ENCODE results near the gene RPS6KB1.
"Not testable (repeated sequence)": the region's sequence is repeated elsewhere in the genome, so short reads cannot be mapped to it uniquely, and the experiment has no call there.

Gene RPS6KB1

DNA sequence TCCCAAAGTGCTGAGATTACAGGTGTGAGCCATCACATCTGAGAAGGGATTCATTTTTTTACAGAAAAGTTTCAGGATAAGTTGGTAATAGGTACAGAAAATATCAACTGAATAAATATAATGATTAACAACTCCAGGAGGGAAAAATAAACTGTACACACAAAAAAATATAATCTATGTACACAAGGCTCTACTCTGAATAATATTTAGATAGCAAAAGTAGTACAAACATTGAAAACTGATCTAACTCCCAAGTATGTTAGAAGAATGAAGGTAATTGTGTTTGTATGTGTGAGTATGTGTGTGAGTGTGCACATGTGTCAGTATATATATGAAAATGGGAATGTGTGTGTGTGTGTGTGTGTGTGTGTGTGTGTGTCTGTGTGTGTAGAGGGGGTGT is 20.6 kb upstream of the RPS6KB1 start:
- no peak for DNase-seq (ENCODE audit: low spot score)

DNA sequence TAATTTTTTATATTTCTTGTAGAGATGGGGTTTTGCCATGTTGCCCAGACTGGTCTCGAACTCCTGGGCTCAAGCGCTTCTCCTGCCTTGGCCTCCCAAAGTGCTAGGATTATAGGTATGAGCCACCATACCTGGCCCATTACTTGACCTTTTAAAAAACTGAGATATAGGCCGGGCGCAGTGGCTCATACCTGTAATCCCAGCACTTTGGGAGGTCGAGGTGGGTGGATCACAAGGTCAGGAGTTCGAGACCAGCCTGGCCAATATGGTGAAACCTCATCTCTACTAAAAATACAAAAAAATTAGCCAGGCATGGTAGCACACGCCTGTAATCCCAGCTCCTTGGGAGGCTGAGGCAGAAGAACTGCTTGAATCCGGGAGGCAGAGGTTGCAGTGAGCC is 19.5 kb upstream of the RPS6KB1 start:
- not testable (repeated sequence) for DNase-seq (ENCODE audit: low spot score)

DNA sequence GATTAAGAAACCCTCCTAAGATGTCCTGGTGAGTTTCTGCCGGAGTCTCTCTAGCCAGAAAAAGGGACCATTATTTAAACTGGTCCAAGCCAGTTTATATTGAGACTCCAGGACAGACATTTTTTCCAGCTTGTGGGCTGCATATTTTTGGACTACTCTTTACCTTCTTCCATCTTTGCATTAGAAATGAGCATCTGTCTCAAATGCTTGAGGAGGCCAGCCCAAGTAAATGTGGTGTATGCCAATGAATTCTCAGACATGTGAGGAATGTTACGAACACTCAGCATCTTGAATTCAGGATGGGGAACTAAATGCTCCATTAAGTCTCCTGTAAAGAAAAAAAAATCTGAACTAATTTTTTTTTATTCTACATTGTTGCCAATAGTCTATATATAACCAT is 18.5 kb upstream of the RPS6KB1 start:
- no peak for DNase-seq (ENCODE audit: low spot score)

DNA sequence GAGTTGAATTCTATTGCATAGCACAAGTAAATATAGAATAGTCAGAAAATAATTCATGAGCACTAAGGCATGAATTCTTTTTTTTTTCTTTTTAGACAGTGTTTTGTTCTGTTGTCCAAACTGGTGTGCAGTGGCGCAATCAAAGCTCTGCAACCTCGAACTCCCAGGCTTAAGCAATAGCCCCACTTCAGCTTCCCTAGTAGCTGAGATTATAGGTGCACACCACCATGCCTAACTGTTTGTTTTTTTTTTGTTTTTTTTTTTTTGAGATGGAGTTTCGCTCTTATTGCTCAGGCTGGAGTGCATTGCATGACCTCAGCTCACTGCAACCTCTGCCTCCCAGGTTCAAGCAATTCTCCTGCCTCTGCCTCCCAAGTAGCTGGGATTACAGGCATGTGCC is 16.8 kb upstream of the RPS6KB1 start:
- no peak for DNase-seq (ENCODE audit: low spot score)

DNA sequence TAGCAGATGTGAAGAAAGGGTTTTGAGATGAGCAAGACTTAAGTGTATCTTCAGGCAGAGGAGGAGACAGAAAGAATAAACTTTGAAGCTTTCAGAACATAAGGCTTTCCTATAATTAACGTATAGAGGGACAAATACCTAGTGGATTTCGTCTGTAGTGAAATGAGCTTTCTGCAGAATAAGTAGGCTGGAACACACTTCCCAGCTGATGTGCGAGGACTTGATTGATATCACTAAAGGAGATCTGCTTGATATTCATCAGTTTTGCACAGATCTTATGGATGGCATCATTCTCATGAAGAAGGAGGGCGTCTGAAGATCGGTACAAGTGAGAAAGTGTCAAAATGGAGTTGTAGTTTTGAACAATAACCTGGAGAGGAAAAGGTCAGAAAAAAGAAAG is 15.0 kb upstream of the RPS6KB1 start:
- no peak for DNase-seq (ENCODE audit: low spot score)

DNA sequence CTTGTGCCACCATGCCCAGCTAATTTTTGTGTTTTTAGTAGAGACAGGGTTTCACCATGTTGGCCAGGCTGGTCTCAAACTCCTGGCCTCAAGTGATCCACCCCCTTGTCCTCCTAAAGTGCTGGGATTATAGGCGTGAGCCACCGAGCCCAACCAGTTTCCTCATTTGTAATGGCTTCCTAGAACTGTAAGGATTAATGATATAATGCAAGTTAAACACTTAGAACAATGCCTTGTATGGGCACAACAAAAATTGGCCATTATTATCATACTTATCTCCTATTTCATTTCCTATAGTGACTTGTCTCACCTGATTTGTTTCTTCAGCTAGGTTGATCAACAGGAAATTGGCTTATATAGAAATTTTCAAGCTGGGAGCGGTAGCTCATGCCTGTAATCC is 14.3 kb upstream of the RPS6KB1 start:
- no peak for DNase-seq (ENCODE audit: low spot score)

DNA sequence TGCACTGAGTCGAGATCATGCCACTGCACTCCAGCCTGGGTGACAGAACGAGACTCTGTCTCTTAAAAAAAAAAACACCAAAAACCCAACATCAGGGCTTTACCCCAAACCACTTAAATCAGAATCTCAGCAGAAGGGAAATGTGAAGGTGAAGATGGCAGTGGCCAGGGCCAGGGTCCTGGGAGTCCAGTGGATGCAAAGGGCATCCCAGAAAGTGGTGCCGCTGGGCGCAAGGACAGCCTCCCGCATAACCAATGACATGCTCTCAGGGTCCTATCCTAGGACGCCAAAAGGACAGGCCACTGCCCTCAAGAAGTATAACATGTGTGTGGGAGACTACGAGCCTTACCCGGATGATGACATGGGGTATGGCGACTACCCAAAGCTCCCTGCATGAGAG is 8.1 kb upstream of the RPS6KB1 start:
- DNase-seq (ENCODE audit: low spot score): no peak

DNA sequence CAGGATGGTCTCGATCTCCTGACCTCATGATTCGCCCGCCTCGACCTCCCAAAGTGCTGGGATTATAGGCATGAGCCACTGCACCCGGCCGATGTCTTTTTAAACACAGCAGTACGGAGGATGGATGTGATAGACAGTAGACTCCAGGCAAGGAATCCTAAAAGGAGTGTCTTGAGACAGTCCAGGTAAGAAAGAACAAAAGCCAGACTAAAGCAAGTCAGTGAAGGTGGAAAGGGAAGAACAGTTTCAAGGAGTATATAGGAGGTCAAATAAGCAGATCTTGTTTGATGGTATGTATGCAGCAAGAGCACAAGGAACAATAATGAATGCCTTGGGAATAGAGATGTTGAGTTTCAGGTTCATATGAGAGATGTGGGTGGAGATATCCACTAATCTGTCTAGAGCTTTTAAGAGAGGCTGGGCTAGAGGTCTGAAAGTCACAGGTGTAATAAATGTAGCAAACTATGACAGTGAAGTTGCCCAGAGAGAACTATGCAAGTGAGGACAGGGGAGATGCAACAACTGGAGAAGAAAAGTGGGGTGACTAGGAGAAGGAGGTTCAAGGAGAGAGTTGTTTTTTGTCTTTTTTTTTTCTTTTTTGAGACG is 4.7 kb upstream of the RPS6KB1 start:
- no peak for DNase-seq (ENCODE audit: low spot score)

DNA sequence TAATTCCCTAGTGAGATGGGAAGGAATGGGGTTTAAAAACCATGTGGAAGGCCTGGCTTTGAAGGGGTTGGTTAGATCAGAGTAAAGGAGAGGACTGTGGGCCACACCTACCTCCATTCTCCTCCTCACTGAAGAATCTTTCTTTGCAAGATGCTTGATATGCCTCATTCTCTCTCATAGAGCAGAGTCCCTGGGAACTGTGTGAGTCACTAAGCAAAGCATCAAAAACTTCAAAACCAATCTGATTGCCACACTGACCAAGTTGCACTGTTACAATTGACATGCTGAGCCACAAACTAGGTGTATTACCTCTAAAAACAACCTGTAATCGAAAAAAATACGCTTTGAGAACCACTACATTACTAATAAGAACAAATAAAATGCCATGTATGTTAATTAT is 2.2 kb upstream of the RPS6KB1 start:
- peak; percentile 28 for DNase-seq (ENCODE audit: low spot score)

DNA sequence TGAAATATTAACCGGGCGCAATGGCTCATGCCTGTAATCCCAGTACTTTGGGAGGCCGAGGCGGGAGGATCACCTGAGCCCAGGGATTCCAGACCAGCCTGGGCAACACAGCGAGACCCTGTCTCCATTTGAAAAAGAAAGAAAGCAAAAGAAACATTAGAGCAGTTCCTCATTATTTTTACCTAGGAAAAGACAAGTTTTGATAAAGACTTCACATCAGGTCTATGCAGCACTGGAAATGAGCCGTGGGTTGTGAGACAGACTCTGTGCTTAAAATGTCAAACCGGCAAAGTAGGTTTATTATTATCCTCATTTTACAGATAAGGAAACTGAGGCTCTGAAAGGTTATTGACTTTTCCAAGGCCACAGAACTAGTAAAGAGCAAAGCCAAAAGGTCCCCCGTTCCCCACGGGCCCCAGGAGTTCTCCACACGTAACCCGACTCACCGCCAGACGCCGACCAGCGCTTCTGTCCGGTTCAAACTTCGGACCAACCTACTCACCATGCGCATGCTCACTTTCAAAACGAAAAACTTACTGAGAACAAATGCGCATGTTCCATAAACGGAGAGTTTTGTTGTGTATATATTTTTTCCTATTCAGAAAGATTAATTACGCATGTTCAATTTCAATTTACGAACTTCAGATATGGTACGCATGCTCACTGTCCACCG is 534 bp upstream of the RPS6KB1 start:
- no peak for DNase-seq (ENCODE audit: low spot score)

DNA sequence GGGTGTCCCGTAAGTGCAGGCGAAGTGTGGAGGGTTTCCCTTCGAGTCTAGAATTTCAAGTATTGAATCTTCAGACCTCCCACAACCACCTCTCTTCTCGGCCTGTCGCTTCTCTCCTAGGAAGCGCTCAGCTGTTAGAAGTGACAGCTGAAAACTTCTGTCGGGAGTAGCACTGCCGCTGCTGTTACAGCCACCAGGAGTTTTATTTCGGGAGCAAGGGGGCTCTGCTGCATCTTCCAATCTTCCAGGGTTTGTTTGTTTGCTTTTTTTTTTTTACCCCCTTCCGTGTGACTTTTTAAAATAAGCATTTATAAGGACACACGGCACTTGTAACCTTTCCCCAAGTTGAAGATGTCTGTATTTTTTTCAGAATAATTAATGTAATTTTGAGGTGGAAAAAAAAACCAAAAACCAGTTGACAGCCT is 767 bp downstream of the RPS6KB1 start:
- peak; percentile 70 for DNase-seq (ENCODE audit: low spot score)

DNA sequence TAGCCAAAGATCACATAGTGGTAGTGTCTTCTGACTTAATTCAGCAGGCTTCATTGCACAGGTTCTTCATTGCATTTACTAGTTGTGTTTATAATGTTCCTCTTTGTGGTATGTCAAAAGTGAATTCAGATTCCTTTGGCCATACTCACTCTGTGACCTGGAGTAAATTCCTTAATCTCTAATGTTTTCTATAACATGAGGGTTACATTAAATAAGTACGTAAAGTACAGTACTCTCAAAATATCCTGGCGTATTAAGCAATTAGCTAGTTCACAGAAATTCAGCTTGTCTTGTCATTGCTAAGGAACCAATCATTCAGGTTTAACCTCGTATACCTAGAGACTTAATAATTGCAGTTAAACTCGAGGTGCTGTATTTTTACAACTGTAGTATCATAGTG is 4.2 kb downstream of the RPS6KB1 start:
- no peak for DNase-seq (ENCODE audit: low spot score)

DNA sequence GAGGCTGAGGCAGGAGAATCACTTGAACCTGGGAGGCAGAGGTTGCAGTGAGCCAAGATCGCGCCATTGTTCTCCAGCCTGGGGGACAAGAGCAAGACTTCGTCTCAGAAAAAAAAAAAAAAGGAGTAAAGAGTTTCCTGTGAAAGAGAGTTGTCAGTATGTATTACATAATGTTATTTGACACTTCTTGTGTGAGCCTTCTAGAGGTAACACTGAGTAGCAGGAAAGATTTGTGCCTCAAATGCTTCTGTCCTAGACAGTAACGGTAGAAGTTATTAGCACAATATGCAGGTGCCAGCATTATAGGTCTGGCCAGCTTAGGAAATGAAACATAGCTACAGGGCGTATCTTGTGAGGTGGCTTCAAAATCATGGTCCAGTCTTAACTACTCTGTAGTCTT is 6.2 kb downstream of the RPS6KB1 start:
- no peak for DNase-seq (ENCODE audit: low spot score)

DNA sequence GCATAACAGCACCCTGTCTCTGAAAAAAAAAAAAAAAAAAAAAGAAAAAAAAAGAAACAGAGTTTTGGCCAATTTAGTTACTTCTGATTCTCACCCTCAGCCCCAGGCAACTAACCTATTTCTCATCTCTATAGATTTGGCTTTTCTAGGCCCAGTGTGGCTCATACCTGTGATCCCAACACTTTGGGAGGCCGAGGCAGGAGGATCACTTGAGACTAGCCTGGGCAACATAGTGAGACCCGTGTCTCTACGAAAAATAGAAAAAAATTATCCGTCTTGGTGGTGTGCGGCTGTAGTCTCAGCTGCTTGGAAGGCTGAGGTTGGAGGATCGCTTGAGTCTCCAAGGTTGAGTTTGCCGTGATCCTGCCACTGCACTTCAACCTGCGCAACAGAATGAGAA is 8.7 kb downstream of the RPS6KB1 start:
- DNase-seq (ENCODE audit: low spot score): no peak

DNA sequence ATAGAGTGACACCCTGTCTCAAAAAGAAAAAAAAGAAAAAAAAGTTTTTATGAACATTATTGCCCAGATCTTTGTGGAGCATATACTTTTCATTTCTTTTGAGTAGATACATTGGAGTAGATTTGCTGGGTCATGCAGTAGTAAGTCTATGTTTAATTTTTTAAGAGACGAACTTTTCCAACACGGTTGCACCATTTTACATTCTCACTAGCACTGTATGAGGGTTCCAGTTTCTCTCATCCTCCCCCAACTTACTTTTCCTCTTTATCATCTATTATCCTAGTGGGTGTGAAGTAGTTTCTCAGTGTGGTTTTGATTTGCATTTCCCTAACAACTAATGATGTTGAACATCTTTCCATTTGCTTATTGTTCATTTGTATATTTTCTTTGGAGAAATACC is 10.5 kb downstream of the RPS6KB1 start:
- no peak for DNase-seq (ENCODE audit: low spot score)

DNA sequence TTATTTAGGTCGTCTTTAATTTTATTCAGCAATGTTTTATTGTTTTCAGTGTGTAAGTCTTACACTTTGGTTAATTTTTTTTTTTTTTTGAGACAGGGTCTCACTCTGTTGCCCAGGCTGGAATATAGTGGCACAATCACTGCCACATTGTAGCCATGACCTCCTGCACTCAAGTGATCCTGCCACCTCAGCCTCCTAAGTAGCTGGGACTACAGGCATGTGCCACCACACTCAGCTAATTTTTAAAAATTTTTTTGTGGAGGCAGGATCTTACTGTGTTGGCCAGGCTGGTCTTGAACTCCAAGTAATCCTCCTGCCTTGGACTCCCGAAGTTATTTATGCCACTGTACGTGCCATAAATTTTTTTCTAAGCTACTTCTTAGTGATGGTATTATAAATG is 14.5 kb downstream of the RPS6KB1 start:
- DNase-seq (ENCODE audit: low spot score): no peak

DNA sequence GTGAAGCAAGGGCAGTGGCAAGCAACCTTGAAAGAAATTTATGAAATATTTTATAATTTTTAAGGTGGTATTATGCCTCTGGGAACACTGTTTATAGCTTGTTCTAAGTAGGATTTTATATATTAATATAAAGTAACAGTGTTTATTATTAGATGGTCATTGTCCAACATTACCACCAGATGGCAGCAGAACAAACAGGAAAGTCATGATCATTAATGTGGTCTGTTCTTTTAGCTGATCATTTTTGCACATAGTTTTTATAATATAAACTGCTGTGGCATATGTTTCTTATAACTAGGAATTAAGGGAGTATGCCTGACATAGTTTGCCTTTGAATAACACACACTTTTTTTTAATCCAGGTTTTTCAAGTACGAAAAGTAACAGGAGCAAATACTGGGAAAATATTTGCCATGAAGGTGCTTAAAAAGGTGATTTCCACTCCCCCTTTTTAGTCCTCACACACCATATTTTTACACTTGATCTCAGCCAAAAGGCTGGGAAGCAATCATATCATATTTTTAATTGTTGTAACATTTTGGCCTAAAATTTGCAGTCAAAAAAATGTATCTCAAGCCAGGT is 21.4 kb downstream of the RPS6KB1 start:
- peak; percentile 86 for DNase-seq (ENCODE audit: low spot score)

DNA sequence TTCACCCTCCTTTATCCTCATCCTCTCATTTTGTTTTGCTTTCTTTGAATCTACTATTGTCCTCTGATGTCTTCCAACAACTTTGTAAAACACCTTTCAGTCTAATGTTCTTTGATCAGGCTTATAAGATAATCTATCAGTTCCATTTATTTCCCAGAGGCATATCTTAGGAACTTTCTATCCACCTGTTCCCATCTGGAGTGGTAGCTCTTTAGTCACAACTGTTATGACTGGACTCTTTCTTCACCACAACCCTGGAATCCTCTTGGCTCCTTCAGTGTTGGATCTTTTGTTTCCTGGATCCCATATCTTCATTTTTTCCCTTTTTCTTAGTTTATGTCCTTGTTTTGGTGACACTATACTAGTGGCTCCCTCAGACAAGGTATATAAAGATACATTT is 23.5 kb downstream of the RPS6KB1 start:
- no peak for DNase-seq (ENCODE audit: low spot score)

DNA sequence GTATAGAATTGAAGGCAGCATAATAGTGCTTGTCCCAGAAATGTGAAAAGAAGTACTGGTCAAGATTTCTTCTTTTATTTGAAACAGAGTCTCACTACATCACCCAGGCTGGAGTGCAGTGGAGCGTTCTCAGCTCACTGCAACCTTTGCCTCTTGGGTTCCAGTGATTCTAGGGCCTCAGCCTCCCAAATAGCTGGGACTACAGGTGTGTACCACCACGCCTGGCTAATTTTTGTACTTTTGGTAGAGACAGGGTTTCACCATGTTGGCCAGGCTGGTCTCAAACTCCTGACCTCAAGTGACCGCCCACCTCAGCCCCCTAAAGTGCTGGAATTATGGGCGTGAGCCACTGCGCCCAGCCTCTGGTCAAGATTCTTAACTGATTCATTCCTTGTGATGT is 27.7 kb downstream of the RPS6KB1 start:
- DNase-seq (ENCODE audit: low spot score): not testable (repeated sequence)

DNA sequence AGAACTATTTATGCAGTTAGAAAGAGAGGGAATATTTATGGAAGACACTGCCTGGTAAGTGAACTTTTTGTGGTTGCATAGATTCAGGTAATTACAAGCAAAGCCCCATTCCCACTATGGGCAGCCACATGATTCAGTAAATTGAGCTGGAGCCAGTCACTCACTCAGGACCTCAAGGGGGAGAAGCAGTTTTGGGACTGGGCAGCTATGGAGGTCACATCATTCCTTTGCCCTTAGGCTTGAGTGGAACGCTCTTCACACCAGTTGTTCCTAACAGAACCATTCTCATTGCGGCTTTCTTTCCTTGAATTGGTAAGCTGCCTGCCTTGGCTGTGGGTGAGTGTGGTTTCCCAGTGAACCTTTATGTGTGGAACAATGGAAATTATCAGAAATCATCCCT is 37.2 kb downstream of the RPS6KB1 start:
- not testable (repeated sequence) for DNase-seq (ENCODE audit: low spot score)

DNA sequence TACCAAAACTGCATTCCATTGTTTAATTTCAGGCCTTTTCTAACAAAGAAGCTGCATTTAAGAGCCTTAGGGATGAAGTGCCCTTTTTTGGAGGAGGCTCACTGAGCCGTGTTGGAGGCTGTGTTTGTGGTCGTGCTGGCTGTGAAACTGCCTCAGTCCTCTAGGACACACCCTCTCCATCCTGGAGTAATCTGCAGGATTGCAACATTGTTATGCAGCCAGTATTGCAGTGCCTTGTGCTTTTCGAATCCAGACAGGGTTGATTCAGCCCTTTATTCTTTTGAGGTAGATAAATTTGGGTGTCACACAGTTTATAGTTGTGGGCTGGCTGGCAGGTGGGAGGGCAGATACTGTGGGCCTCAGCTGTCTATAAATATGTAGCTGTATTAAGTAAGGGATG is 37.8 kb downstream of the RPS6KB1 start:
- not testable (repeated sequence) for DNase-seq (ENCODE audit: low spot score)

DNA sequence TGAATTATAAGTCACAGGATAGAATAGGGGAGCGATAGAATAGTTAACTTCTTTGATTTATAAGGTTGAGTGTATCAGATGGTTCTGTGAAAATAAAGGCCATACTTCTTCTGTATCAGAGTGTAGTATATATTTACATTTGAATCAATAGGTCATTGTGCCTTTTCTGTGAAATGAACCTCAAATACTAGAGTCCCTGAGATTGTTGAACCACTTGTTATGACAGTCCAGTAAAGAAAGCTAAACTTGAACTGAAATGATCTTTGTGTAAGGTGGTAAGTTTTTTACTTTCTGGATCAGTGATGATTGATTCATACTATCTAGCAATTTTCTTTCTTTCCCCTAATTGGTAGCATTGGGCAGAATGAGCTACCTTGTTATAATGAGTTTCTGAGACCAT is 40.4 kb downstream of the RPS6KB1 start:
- DNase-seq (ENCODE audit: low spot score): not testable (repeated sequence)

DNA sequence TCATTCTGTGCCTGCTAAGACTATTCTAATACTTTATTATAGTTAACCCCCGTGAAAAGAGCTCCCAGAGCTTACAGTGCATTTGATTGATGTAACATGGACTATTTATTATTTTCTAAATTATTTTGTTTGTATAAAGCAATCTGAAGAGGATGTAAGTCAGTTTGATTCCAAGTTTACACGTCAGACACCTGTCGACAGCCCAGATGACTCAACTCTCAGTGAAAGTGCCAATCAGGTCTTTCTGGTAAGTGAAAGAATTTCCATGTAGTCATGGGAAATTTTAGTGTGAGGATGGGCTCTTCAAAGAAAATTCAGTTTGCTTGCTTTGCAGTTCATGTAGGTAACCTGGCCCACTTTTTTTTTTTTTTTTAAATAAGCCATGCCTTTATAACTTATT is 47.8 kb downstream of the RPS6KB1 start:
- DNase-seq (ENCODE audit: low spot score): not testable (repeated sequence)

DNA sequence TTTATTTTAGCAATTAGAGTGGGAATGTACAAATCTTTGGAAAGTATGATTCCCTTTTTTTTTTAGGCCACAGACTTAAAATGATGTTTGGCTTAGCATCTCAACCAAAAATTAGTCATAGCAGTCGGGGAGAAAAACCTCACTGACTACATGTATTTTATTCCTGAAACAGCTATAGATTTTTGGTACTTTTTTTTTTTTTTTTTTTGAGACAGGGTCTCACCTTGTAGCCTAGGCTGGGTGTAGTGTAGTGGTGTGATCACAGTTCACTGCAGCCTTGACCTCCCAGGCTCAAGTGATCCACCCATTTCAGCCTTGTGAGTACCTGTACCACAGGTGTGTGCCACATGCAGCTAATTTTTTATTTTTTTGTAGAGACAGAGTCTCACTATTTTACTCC is 48.2 kb downstream of the RPS6KB1 start:
- DNase-seq (ENCODE audit: low spot score): no peak

All from HuH-7.5 (cell line).